ENCODE measurements around the gene PCDHA10. TPM values are rescaled to one million over a fixed set of nuclear protein-coding genes. Genes with fewer than 3 reads are reported as not detected.

The PCDHA10 gene
- polyA plus RNA-seq, 2 donors = under 0.01 to 0.02 TPM

DNA sequence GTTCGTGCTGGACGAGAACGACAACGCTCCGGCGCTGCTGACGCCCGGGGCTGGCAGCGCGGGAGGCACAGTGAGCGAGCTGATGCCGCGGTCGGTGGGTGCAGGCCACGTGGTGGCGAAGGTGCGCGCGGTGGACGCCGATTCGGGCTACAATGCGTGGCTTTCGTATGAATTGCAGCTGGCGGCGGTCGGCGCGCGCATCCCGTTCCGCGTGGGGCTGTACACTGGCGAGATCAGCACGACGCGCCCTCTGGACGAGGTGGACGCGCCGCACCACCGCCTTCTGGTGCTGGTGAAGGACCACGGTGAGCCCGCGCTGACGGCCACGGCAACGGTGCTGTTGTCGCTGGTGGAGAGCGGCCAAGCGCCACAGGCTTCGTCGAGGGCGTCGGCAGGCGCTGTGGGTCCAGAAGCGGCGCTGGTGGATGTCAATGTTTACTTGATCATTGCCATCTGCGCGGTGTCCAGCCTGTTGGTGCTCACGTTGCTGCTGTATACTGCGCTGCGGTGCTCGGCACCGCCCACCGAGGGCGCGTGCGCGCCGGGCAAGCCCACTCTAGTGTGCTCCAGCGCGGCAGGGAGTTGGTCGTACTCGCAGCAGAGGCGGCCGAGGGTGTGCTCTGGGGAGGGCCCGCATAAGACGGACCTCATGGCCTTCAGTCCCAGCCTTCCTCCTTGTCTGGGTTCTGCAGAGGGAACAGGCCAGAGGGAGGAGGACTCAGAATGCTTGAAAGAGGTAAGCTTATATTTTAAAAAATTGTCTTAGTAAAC is 28.4 kb downstream of the PCDHA10 start:
- Histone ChIP-seq H3K4me1 (ENCODE audit: control insufficient read depth in 2 of 2, insufficient read depth in 2 of 2, low read length in 1 of 2) (no peaks in the 10 kb centered on the region), H3K27me3 (ENCODE audit: control insufficient read depth in 1 of 2, insufficient read depth in 2 of 2, low read length in 2 of 2) (peaks cover 0 to 6% of the 10 kb centered on the region in 2 donors), H3K9me3 (ENCODE audit: control insufficient read depth in 2 of 2, insufficient read depth in 1 of 2, low read depth in 1 of 2, low read length in 1 of 2) (peaks cover 19 to 20% of the 10 kb centered on the region in 2 donors), H3K4me3 (ENCODE audit: low read depth in 1 of 2, low read length in 2 of 2) (no peak overlapping the region), H3K27ac (ENCODE audit: low read depth in 2 of 2, low read length in 1 of 2) (no peak overlapping the region), H3K36me3 (ENCODE audit: control insufficient read depth in 2 of 2, insufficient read depth in 2 of 2, low read length in 1 of 2) (no peaks in the 10 kb centered on the region)
- WGBS, 2 donors = 42 to 49% methylated on average over 75 to 79 of the region's 79 CpGs

- Histone ChIP-seq H3K9me3 (ENCODE audit: control insufficient read depth in 2 of 2, insufficient read depth in 1 of 2, low read depth in 1 of 2, low read length in 1 of 2) (peaks cover 3 to 5% of the 10 kb centered on the region in 2 donors), H3K4me3 (ENCODE audit: low read depth in 1 of 2, low read length in 2 of 2) (no peak overlapping the region), H3K27ac (ENCODE audit: low read depth in 2 of 2, low read length in 1 of 2) (no peak overlapping the region), H3K27me3 (ENCODE audit: control insufficient read depth in 1 of 2, insufficient read depth in 2 of 2, low read length in 2 of 2) (no peaks in the 10 kb centered on the region), H3K4me1 (ENCODE audit: control insufficient read depth in 2 of 2, insufficient read depth in 2 of 2, low read length in 1 of 2) (no peaks in the 10 kb centered on the region), H3K36me3 (ENCODE audit: control insufficient read depth in 2 of 2, insufficient read depth in 2 of 2, low read length in 1 of 2) (no peaks in the 10 kb centered on the region)
- WGBS, 2 donors = 78 to 80% methylated on average over 1 of the region's 1 CpG
Observed at GRCh38 chr5:140916325-140916724, 60.6 kb downstream of the PCDHA10 start.

Other genes starting within 250 kb of the PCDHA10 start
- gene CD14, start 222.7 kb upstream of the PCDHA10 start, polyA plus RNA-seq = 10 to 100 TPM in 1 of 2 donors, 1 to 10 TPM in 1; 7.4 to 14.3 TPM
- gene TMCO6, start 216.4 kb upstream of the PCDHA10 start, polyA plus RNA-seq = 10 to 100 TPM; 15.7 to 16.7 TPM
- 100 to 1,000 TPM; 130 to 183 TPM for gene NDUFA2, start 208.3 kb upstream of the PCDHA10 start, polyA plus RNA-seq
- gene IK, start 208.1 kb upstream of the PCDHA10 start, polyA plus RNA-seq = 10 to 100 TPM; 56.5 to 83.5 TPM
- 10 to 100 TPM; 17.3 to 19.2 TPM for gene WDR55, start 191.0 kb upstream of the PCDHA10 start, polyA plus RNA-seq
- 1 to 10 TPM in 1 of 2 donors, under 1 TPM in 1; 0.76 to 1.9 TPM for gene DND1, start 182.3 kb upstream of the PCDHA10 start, polyA plus RNA-seq
- gene HARS1, start 164.5 kb upstream of the PCDHA10 start, polyA plus RNA-seq = 10 to 100 TPM; 47.7 to 55.5 TPM
- 10 to 100 TPM; 13.9 to 17.6 TPM for gene HARS2, start 164.4 kb upstream of the PCDHA10 start, polyA plus RNA-seq
- gene ZMAT2, start 155.4 kb upstream of the PCDHA10 start, polyA plus RNA-seq = 10 to 100 TPM; 35.8 to 61.6 TPM
- under 1 TPM in 1 of 2 donors, not detected in 1; 0.02 TPM for gene PCDHA1, start 69.8 kb upstream of the PCDHA10 start, polyA plus RNA-seq
- gene PCDHA2, start 61.0 kb upstream of the PCDHA10 start, polyA plus RNA-seq = not detected
- under 1 TPM in 1 of 2 donors, not detected in 1; 0.04 TPM for gene PCDHA3, start 54.8 kb upstream of the PCDHA10 start, polyA plus RNA-seq
- under 1 TPM; 0.02 to 0.05 TPM for gene PCDHA4, start 48.8 kb upstream of the PCDHA10 start, polyA plus RNA-seq
- under 1 TPM in 1 of 2 donors, not detected in 1; 0.04 TPM for gene PCDHA5, start 34.3 kb upstream of the PCDHA10 start, polyA plus RNA-seq
- gene PCDHA6, start 27.9 kb upstream of the PCDHA10 start, polyA plus RNA-seq = under 1 TPM in 1 of 2 donors, not detected in 1; 0.02 TPM
- gene PCDHA7, start 21.6 kb upstream of the PCDHA10 start, polyA plus RNA-seq = under 1 TPM; 0.01 to 0.02 TPM
- gene PCDHA8, start 14.7 kb upstream of the PCDHA10 start, polyA plus RNA-seq = under 1 TPM in 1 of 2 donors, not detected in 1; 0.01 TPM
- gene PCDHA9, start 7.5 kb upstream of the PCDHA10 start, polyA plus RNA-seq = under 1 TPM in 1 of 2 donors, not detected in 1; 0.02 TPM
- under 1 TPM in 1 of 2 donors, not detected in 1; under 0.01 TPM for gene PCDHA11, start 13.1 kb downstream of the PCDHA10 start, polyA plus RNA-seq
- under 1 TPM; 0.01 to 0.04 TPM for gene PCDHA12, start 19.4 kb downstream of the PCDHA10 start, polyA plus RNA-seq
- not detected for gene PCDHA13, start 26.2 kb downstream of the PCDHA10 start, polyA plus RNA-seq
- gene PCDHAC1, start 70.4 kb downstream of the PCDHA10 start, polyA plus RNA-seq = under 1 TPM in 1 of 2 donors, not detected in 1; 0.01 TPM
- under 1 TPM; 0.02 to 0.06 TPM for gene PCDHAC2, start 110.6 kb downstream of the PCDHA10 start, polyA plus RNA-seq
- gene PCDHB1, start 195.5 kb downstream of the PCDHA10 start, polyA plus RNA-seq = not detected
- under 1 TPM; 0.31 to 0.33 TPM for gene PCDHB2, start 238.7 kb downstream of the PCDHA10 start, polyA plus RNA-seq
- gene PCDHB3, start 244.6 kb downstream of the PCDHA10 start, polyA plus RNA-seq = under 1 TPM; 0.10 to 0.14 TPM